HG02798 (cell line): ENCODE results near the gene AGPS.

Experiments used
- ATAC-seq: cut with Tn5 transposase; IDR thresholded peaks from one replicate; pipeline ENCODE4 v1.9.1; 2021; ENCODE audit warnings: mild to moderate bottlenecking; ENCODE audit not compliant: unreplicated experiment, poor library complexity

The AGPS gene

GRCh38 chr2:177577075-177577474, 184.5 kb downstream of the AGPS start:
- ATAC-seq: no peak

GRCh38 chr2:177578454-177578853, 185.9 kb downstream of the AGPS start:
- ATAC-seq: no peak

- ATAC-seq: no peak
These were observed 187.0 kb downstream of the AGPS start for GRCh38 chr2:177579486-177580036.

GRCh38 chr2:177582000-177582399, 189.4 kb downstream of the AGPS start:
- no peak for ATAC-seq

- no peak for ATAC-seq
These were observed 191.6 kb downstream of the AGPS start for GRCh38 chr2:177584030-177584692.

GRCh38 chr2:177585234-177585863, 192.8 kb downstream of the AGPS start:
- no peak for ATAC-seq

- no peak for ATAC-seq
These were observed 193.6 kb downstream of the AGPS start for GRCh38 chr2:177586154-177586553.

- no peak for ATAC-seq
These were observed 194.8 kb downstream of the AGPS start for GRCh38 chr2:177587371-177587770.

GRCh38 chr2:177588671-177589070, 196.1 kb downstream of the AGPS start:
- ATAC-seq: no peak

GRCh38 chr2:177589186-177589585, 196.6 kb downstream of the AGPS start:
- ATAC-seq: no peak

- no peak for ATAC-seq
These were observed 199.8 kb downstream of the AGPS start for GRCh38 chr2:177592397-177592796.

- ATAC-seq: no peak
These were observed 200.4 kb downstream of the AGPS start for GRCh38 chr2:177592945-177593344.

- no peak for ATAC-seq
These were observed 200.8 kb downstream of the AGPS start for GRCh38 chr2:177593402-177593801.
